Fibroblast of lung (primary cell): ENCODE data around the gene PLEKHA7. TPM values are rescaled to one million over a fixed set of nuclear protein-coding genes. Genes with fewer than 3 reads are reported as not detected.

Experiments
- DNase-seq, 2 donors: peaks; one replicate each; pipeline versions ENCODE4 v3.0.0 to v3.0.0-alpha.2; 2010; ENCODE audit warnings: low read depth in 2 of 2
- H2AFZ ChIP-seq: 2 replicates; pipeline ENCODE4 v1.5.1; 2012; ENCODE audit warnings: low read length, control low read depth, inconsistent platforms
- H3K27ac ChIP-seq: 2 replicates; pipeline ENCODE4 v1.5.1; 2011; ENCODE audit warnings: low read length, control low read depth; ENCODE audit not compliant: insufficient read depth
- H3K27me3 ChIP-seq: 2 replicates; pipeline ENCODE4 v1.5.1; 2011; ENCODE audit warnings: mild to moderate bottlenecking, low read length; ENCODE audit not compliant: control insufficient read depth, insufficient read depth
- H3K36me3 ChIP-seq: 2 replicates; pipeline ENCODE4 v1.5.1; 2011; ENCODE audit warnings: low read length; ENCODE audit not compliant: control insufficient read depth, insufficient read depth
- H3K4me1 ChIP-seq: 2 replicates; pipeline ENCODE4 v1.5.1; 2011; ENCODE audit warnings: low read length; ENCODE audit not compliant: control insufficient read depth, insufficient read depth; ENCODE audit errors: extremely low read depth
- H3K4me2 ChIP-seq: 2 replicates; pipeline ENCODE4 v1.5.1; 2011; ENCODE audit warnings: low read length, control low read depth; ENCODE audit not compliant: insufficient read depth; ENCODE audit errors: extremely low read depth
- H3K4me3 ChIP-seq, 4 experiments: fragments of 200-600 bp in 1 of 4; sonication (generic) in 1 of 4; replicated peaks in 1 of 4; 2 replicates each; pipeline ENCODE4 v1.5.1; 2011 to 2016; ENCODE audit warnings: low read length in 4 of 4, low read depth in 3 of 4, mild to moderate bottlenecking in 3 of 4, control low read depth in 2 of 4, inconsistent platforms in 1 of 4, mixed read lengths in 1 of 4; ENCODE audit not compliant: insufficient read depth in 1 of 4; ENCODE audit errors: control extremely low read depth in 1 of 4
- H3K79me2 ChIP-seq: 2 replicates; pipeline ENCODE4 v1.5.1; 2012; ENCODE audit warnings: mild to moderate bottlenecking, low read length, inconsistent platforms; ENCODE audit not compliant: control insufficient read depth, insufficient read depth
- H3K9ac ChIP-seq: 2 replicates; pipeline ENCODE4 v1.5.1; 2011; ENCODE audit warnings: mild to moderate bottlenecking, low read length, control low read depth; ENCODE audit not compliant: insufficient read depth
- H3K9me3 ChIP-seq: 2 replicates; pipeline ENCODE4 v1.5.1; 2012; ENCODE audit warnings: low read depth, low read length; ENCODE audit not compliant: control insufficient read depth, insufficient read depth
- H4K20me1 ChIP-seq: 2 replicates; pipeline ENCODE4 v1.5.1; 2011; ENCODE audit warnings: low read length; ENCODE audit not compliant: control insufficient read depth, insufficient read depth; ENCODE audit errors: extremely low read depth
- EZH2 ChIP-seq: IDR thresholded peaks from 2 replicates; pipeline ENCODE4 v1.5.1; 2012; ENCODE audit warnings: low read length, control low read depth, mild to moderate bottlenecking; ENCODE audit errors: missing control alignments
- polyA plus RNA-seq, 2 donors: library from polyadenylated mRNA; depleted of rRNA in 1 of 2; stranded (reverse) in 1 of 2; unstranded in 1 of 2; fragments of >200 nt; gene quantifications; 2 replicates each; pipeline ENCODE4 v1.2.1, GENCODE V29; 2011 to 2012; ENCODE audit warnings: missing spikeins in 1 of 2
- total RNA-seq: library from RNA; depleted of rRNA; stranded (reverse); fragments of >200 nt; gene quantifications from 2 replicates; pipeline ENCODE4 v1.2.1, GENCODE V29; 2014
- TF ChIP-seq, protein P1 (sequence below), 2 donors: IDR thresholded peaks in 1 of 2; conservative IDR thresholded peaks in 1 of 2; 1 replicate in 1 of 2; 2 replicates in 1 of 2; pipeline ENCODE4 v1.5.1; 2011 to 2012; ENCODE audit warnings: low read length in 2 of 2, control low read depth in 1 of 2, inconsistent platforms in 1 of 2, low read depth in 1 of 2, mild to moderate bottlenecking in 1 of 2

PLEKHA7 gene
- total and polyA plus RNA-seq, 2 donors (not counting 1 experiment from before 2014, with no cell fraction given) = 0.11 to 0.17 TPM

DNA sequence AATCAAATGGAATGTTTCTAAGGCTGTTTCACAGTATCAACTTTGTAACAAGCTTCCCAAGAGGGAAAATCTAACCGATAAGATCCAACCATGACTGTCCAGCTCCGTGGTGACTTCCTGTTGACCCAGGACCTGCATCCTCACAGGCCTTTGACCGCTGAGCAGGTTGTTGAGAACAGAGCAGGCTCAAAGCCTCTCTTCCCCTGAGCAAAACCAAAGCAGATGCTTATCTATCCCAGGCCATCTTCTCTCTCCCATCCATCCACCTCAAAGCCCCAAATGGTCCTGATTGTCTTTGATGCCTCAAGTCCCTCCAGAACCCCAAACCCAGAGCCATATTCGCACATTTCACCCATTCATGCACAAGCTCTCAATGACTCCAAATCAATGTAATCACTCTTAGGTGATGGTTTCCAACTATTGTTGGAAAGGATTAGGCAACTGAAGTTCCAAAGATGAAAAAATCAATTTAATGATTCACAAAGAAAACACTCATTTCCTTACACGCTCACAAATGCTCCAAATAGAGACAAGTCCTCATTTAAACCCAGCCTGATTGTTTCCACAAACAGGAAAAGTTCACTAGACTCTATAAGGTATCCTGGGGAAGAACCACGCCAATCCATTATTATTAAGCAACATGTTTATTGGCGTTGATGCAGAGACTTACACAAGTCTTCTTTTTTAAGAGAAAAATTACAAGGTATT is 227.0 kb downstream of the PLEKHA7 start:
- H3K4me2 ChIP-seq = no peak overlapping the region
- no peaks in the 10 kb centered on the region for H3K9me3 ChIP-seq
- no peaks in the 10 kb centered on the region for H4K20me1 ChIP-seq
- H3K4me3 ChIP-seq = no peak overlapping the region
- H3K27ac ChIP-seq = no peak overlapping the region
- no peaks in the 10 kb centered on the region for H3K36me3 ChIP-seq
- TF ChIP-seq, protein P1, sequence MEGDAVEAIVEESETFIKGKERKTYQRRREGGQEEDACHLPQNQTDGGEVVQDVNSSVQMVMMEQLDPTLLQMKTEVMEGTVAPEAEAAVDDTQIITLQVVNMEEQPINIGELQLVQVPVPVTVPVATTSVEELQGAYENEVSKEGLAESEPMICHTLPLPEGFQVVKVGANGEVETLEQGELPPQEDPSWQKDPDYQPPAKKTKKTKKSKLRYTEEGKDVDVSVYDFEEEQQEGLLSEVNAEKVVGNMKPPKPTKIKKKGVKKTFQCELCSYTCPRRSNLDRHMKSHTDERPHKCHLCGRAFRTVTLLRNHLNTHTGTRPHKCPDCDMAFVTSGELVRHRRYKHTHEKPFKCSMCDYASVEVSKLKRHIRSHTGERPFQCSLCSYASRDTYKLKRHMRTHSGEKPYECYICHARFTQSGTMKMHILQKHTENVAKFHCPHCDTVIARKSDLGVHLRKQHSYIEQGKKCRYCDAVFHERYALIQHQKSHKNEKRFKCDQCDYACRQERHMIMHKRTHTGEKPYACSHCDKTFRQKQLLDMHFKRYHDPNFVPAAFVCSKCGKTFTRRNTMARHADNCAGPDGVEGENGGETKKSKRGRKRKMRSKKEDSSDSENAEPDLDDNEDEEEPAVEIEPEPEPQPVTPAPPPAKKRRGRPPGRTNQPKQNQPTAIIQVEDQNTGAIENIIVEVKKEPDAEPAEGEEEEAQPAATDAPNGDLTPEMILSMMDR (conservative IDR thresholded peaks at IDR 0.05 in 1 of 2, IDR thresholded peaks at IDR 0.05 in 1 of 2; ENCODE audit: low read depth in 1 of 2, low read length in 2 of 2) = no peak
- TF ChIP-seq EZH2 = no peak
- no peaks in the 10 kb centered on the region for H3K27me3 ChIP-seq
- H2AFZ ChIP-seq = no peak overlapping the region
- peak; percentile 32 to 51 for DNase-seq
- H3K4me1 ChIP-seq = peaks cover 10% of the 10 kb centered on the region
- H3K9ac ChIP-seq = no peak overlapping the region
- no peaks in the 10 kb centered on the region for H3K79me2 ChIP-seq

DNA sequence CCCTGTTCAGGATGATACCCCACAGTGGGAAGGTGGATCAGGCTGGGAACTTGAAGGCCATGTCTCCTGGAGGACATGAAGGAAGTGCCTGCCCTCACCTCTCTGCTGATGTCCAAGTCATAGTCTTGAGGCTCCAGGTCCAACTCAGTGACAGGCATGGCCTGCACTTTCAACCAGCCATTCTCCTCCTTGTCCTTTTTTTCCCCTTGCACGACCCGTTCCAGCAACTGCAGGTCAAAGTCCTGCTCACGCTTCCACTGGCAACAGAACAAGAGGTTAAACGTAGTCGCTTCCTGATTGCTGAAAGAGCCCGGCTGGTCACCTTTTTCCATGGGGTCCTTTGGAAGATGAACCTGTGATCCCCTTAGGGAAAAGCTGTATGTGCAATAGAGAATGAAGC is 228.1 kb downstream of the PLEKHA7 start:
- TF ChIP-seq, protein P1 (conservative IDR thresholded peaks at IDR 0.05 in 1 of 2, IDR thresholded peaks at IDR 0.05 in 1 of 2; ENCODE audit: low read depth in 1 of 2, low read length in 2 of 2) = no peak
- no peak for TF ChIP-seq EZH2
- no peak overlapping the region for H3K4me3 ChIP-seq
- H3K9me3 ChIP-seq = no peaks in the 10 kb centered on the region
- H2AFZ ChIP-seq = no peak overlapping the region
- H3K27ac ChIP-seq = no peak overlapping the region
- no peak overlapping the region for H3K4me2 ChIP-seq
- H3K36me3 ChIP-seq = no peaks in the 10 kb centered on the region
- H3K4me1 ChIP-seq = peaks cover 3% of the 10 kb centered on the region
- DNase-seq = no peak
- no peaks in the 10 kb centered on the region for H3K27me3 ChIP-seq
- H3K9ac ChIP-seq = no peak overlapping the region
- H4K20me1 ChIP-seq = no peaks in the 10 kb centered on the region
- no peaks in the 10 kb centered on the region for H3K79me2 ChIP-seq

DNA sequence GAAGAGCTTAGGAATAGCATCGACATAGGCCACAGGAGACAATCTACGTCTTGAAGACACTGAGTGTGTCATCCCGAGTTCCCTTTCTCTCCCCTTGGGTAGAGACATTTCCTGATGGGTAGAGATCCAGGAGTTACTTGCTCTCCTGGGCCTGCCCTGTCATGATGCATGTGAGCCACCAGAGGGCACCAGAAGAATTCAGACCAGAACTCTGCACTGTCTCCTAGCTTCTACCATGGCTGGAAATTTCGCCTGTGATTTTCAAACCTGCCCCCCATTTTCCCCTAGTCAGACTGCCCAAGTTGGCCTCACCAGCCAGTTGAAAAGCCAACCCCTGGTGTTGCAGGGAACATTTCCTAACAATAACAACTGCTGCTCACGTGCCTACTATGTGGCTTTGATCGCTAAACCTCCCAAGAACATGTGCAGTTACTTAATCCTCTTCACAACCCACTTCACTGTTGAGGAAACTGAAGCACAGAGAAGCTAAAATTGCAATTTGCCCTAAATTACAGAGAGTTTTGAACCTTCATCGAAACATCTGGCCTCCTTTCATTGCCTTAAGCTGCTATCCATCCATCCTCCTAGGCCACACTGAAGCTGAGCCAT is 228.6 kb downstream of the PLEKHA7 start:
- Histone ChIP-seq H3K4me3 (no peak overlapping the region), H3K9me3 (no peaks in the 10 kb centered on the region), H3K9ac (no peak overlapping the region), H2AFZ (no peak overlapping the region), H3K4me2 (no peak overlapping the region), H3K4me1 (peaks cover 3% of the 10 kb centered on the region), H4K20me1 (no peaks in the 10 kb centered on the region), H3K36me3 (no peaks in the 10 kb centered on the region), H3K27me3 (no peaks in the 10 kb centered on the region), H3K27ac (no peak overlapping the region), H3K79me2 (no peaks in the 10 kb centered on the region)
- TF ChIP-seq, protein P1 (conservative IDR thresholded peaks at IDR 0.05 in 1 of 2, IDR thresholded peaks at IDR 0.05 in 1 of 2; ENCODE audit: low read depth in 1 of 2, low read length in 2 of 2) = peak; percentile 86 to 98
- TF ChIP-seq EZH2 = no peak
- peak; percentile 66 to 80 for DNase-seq
